H1 (cell line): ENCODE data around the gene MEF2C. TPM values are rescaled to one million over a fixed set of nuclear protein-coding genes. Genes with fewer than 3 reads are reported as not detected.

Experiments used
- CTCF ChIA-PET: fragments of 300-600 bp; sonication (Branson Sonifier 250); formaldehyde crosslinking; loops from one replicate; lab custom pipeline; 2021; ENCODE audit not compliant: partially characterized antibody; lab: Charles Lee
- POLR2A ChIA-PET: fragments of 300-600 bp; sonication (Branson Sonifier 250); formaldehyde crosslinking; loops from one replicate; lab custom pipeline; 2021; ENCODE audit warnings: inconsistent platforms; ENCODE audit not compliant: partially characterized antibody; lab: Charles Lee
- DNase-seq, 2 experiments: peaks; one replicate each; pipeline versions ENCODE4 v3.0.0 to v3.0.0-alpha.2; 2010 to 2022; ENCODE audit warnings: low spot score in 2 of 2, low read depth in 1 of 2, mixed read lengths in 1 of 2
- FAIRE-seq: peaks from 2 replicates; lab custom pipeline; 2011; peaks lifted over from hg19 to GRCh38; lab: Jason Lieb, UNC
- H2AFZ ChIP-seq: 2 replicates; pipeline ENCODE4 v1.8.1; 2012; ENCODE audit warnings: low read length, inconsistent platforms
- H2AK5ac ChIP-seq: 2 replicates; pipeline ENCODE4 v1.6.1; 2013; ENCODE audit warnings: low read depth, low read length
- H2BK120ac ChIP-seq: replicated peaks from 2 replicates; pipeline ENCODE3; 2013; ENCODE audit warnings: low read depth, low read length, inconsistent platforms
- H2BK12ac ChIP-seq: 2 replicates; pipeline ENCODE4 v1.6.1; 2013; ENCODE audit warnings: low read depth, low read length
- H2BK15ac ChIP-seq: 2 replicates; pipeline ENCODE4 v1.6.1; 2013; ENCODE audit warnings: low read length
- H2BK20ac ChIP-seq: 2 replicates; pipeline ENCODE4 v1.6.1; 2013; ENCODE audit warnings: low read length
- H2BK5ac ChIP-seq: 2 replicates; pipeline ENCODE4 v1.6.1; 2013; ENCODE audit warnings: low read depth, low read length
- H3K14ac ChIP-seq: 2 replicates; pipeline ENCODE4 v1.6.1; 2013; ENCODE audit warnings: inconsistent platforms; ENCODE audit not compliant: insufficient read length
- H3K18ac ChIP-seq: 2 replicates; pipeline ENCODE4 v1.6.1; 2013; ENCODE audit warnings: low read length; ENCODE audit errors: extremely low read depth
- H3K23ac ChIP-seq: 2 replicates; pipeline ENCODE4 v1.6.1; 2013; ENCODE audit warnings: inconsistent platforms; ENCODE audit not compliant: insufficient read length
- H3K23me2 ChIP-seq: 2 replicates; pipeline ENCODE4 v1.6.1; 2013; ENCODE audit warnings: low read depth, low read length
- H3K27ac ChIP-seq: 2 replicates; pipeline ENCODE4 v1.6.1; 2011; ENCODE audit warnings: low read depth, low read length, inconsistent platforms
- H3K27me3 ChIP-seq, 4 experiments: replicated peaks in 1 of 4; 1 replicate in 1 of 4; 2 replicates in 3 of 4; pipeline versions ENCODE4 v1.6.1 to v1.8.1; 2011 to 2013; ENCODE audit warnings: low read length in 3 of 4, mild to moderate bottlenecking in 3 of 4, inconsistent platforms in 2 of 4, mixed read lengths in 2 of 4, moderate library complexity in 1 of 4; ENCODE audit not compliant: control insufficient read depth in 3 of 4, insufficient read depth in 3 of 4; ENCODE audit errors: extremely low read depth in 1 of 4
- H3K36me3 ChIP-seq, 4 experiments: 2 replicates each; pipeline versions ENCODE4 v1.6.1 to v1.8.1; 2011 to 2013; ENCODE audit warnings: mild to moderate bottlenecking in 4 of 4, low read length in 3 of 4, moderate library complexity in 2 of 4, control low read depth in 1 of 4, inconsistent platforms in 1 of 4; ENCODE audit not compliant: insufficient read depth in 4 of 4, control insufficient read depth in 2 of 4
- H3K4ac ChIP-seq: replicated peaks from 2 replicates; pipeline ENCODE3; 2013; ENCODE audit warnings: low read length, low read depth, mixed read lengths, inconsistent platforms; ENCODE audit not compliant: insufficient read length
- H3K4me1 ChIP-seq, 4 experiments: replicated peaks in 1 of 4; 1 replicate in 1 of 4; 2 replicates in 3 of 4; pipeline versions ENCODE4 v1.6.1 to v1.8.1; 2011 to 2013; ENCODE audit warnings: low read length in 3 of 4, inconsistent platforms in 2 of 4, mixed read lengths in 1 of 4; ENCODE audit not compliant: insufficient read depth in 4 of 4, control insufficient read depth in 3 of 4
- H3K4me2 ChIP-seq, 2 experiments: 2 replicates each; pipeline versions ENCODE4 v1.6.1 to v1.8.1; 2011 to 2013; ENCODE audit warnings: low read depth in 2 of 2, low read length in 2 of 2, control low read depth in 1 of 2, inconsistent platforms in 1 of 2, mild to moderate bottlenecking in 1 of 2; ENCODE audit not compliant: insufficient read depth in 1 of 2
- H3K4me3 ChIP-seq, 4 experiments: fragments of 200-600, 300-600 bp in 1 of 4; sonication (generic), shearing (Covaris generic), sonication (Bioruptor Twin) in 1 of 4; 2 replicates each; pipeline versions ENCODE4 v1.5.1 to v1.8.1; 2011 to 2016; ENCODE audit warnings: low read length in 4 of 4, low read depth in 3 of 4, control low read depth in 2 of 4, inconsistent platforms in 2 of 4, mild to moderate bottlenecking in 2 of 4, mixed read lengths in 1 of 4, moderate library complexity in 1 of 4; ENCODE audit not compliant: insufficient read depth in 2 of 4; ENCODE audit errors: extremely low read depth in 1 of 4
- H3K56ac ChIP-seq: replicated peaks from 2 replicates; pipeline ENCODE3; 2013; ENCODE audit warnings: low read depth, mild to moderate bottlenecking, mixed read lengths, low read length, inconsistent platforms; ENCODE audit not compliant: insufficient read length
- H3K79me1 ChIP-seq: 2 replicates; pipeline ENCODE4 v1.6.1; 2013; ENCODE audit warnings: low read depth, low read length, control low read depth
- H3K79me2 ChIP-seq, 2 experiments: 2 replicates each; pipeline versions ENCODE4 v1.6.1 to v1.8.1; 2012 to 2013; ENCODE audit warnings: low read length in 2 of 2, mild to moderate bottlenecking in 2 of 2, inconsistent platforms in 1 of 2; ENCODE audit not compliant: insufficient read depth in 2 of 2, control insufficient read depth in 1 of 2
- H3K9ac ChIP-seq, 4 experiments: replicated peaks in 1 of 4; 1 replicate in 1 of 4; 2 replicates in 3 of 4; pipeline versions ENCODE4 v1.6.1 to v1.8.1; 2011 to 2013; ENCODE audit warnings: low read depth in 3 of 4, low read length in 3 of 4, control low read depth in 2 of 4, mild to moderate bottlenecking in 2 of 4, moderate library complexity in 2 of 4, inconsistent platforms in 1 of 4; ENCODE audit errors: extremely low read depth in 1 of 4
- H3K9me3 ChIP-seq, 2 experiments: 2 replicates each; pipeline versions ENCODE4 v1.6.1 to v1.8.1; 2012 to 2013; ENCODE audit warnings: mild to moderate bottlenecking in 2 of 2, moderate library complexity in 2 of 2, control low read depth in 1 of 2, inconsistent platforms in 1 of 2, low read depth in 1 of 2, low read length in 1 of 2, mixed read lengths in 1 of 2; ENCODE audit not compliant: insufficient read depth in 2 of 2
- H4K20me1 ChIP-seq, 2 experiments: replicated peaks in 1 of 2; 2 replicates each; pipeline versions ENCODE3 to v1.8.1; 2011 to 2013; ENCODE audit warnings: inconsistent platforms in 2 of 2, low read length in 2 of 2, mild to moderate bottlenecking in 1 of 2; ENCODE audit not compliant: insufficient read depth in 2 of 2, control insufficient read depth in 1 of 2
- H4K5ac ChIP-seq: 2 replicates; pipeline ENCODE4 v1.6.1; 2013; ENCODE audit warnings: low read length, low read depth, mixed read lengths, inconsistent platforms; ENCODE audit not compliant: insufficient read length
- H4K8ac ChIP-seq: 2 replicates; pipeline ENCODE4 v1.8.0; 2013; ENCODE audit warnings: mild to moderate bottlenecking, moderate library complexity, low read length, inconsistent platforms; ENCODE audit not compliant: insufficient read depth; ENCODE audit errors: extremely low read depth
- H4K91ac ChIP-seq: replicated peaks from 2 replicates; pipeline ENCODE3; 2013; ENCODE audit warnings: low read length, mixed read lengths, inconsistent platforms; ENCODE audit not compliant: insufficient read length
- EP300 ChIP-seq, 2 experiments: IDR thresholded peaks; 1 replicate in 1 of 2; 2 replicates in 1 of 2; pipeline ENCODE4 v1.6.1; 2011 to 2012; ENCODE audit warnings: low read depth in 2 of 2, low read length in 2 of 2, mild to moderate bottlenecking in 2 of 2, borderline replicate concordance in 1 of 2, inconsistent platforms in 1 of 2, moderate library complexity in 1 of 2
- EZH2 ChIP-seq: fragments of 200-600 bp; sonication (generic); IDR thresholded peaks from 2 replicates; pipeline ENCODE4 v1.7.1; 2012; ENCODE audit warnings: low read depth, mild to moderate bottlenecking, moderate library complexity, low read length, inconsistent platforms; ENCODE audit not compliant: severe bottlenecking
- HDAC6 ChIP-seq: IDR thresholded peaks from one replicate; pipeline ENCODE4 v1.7.1; 2012; ENCODE audit warnings: low read depth, mild to moderate bottlenecking, inconsistent platforms, low read length, moderate library complexity
- PHF8 ChIP-seq: fragments of 200-600 bp; sonication (generic); conservative IDR thresholded peaks from 2 replicates; pipeline ENCODE4 v1.7.1; 2012; ENCODE audit warnings: low read depth, mild to moderate bottlenecking, inconsistent platforms, low read length, moderate library complexity
- POLR2A ChIP-seq, 2 experiments: IDR thresholded peaks; 1 replicate in 1 of 2; 2 replicates in 1 of 2; pipeline ENCODE4 v1.6.1; 2011; ENCODE audit warnings: low read depth in 2 of 2, low read length in 2 of 2, mild to moderate bottlenecking in 2 of 2; ENCODE audit errors: control extremely low read depth in 1 of 2
- POU5F1 ChIP-seq: IDR thresholded peaks from 2 replicates; pipeline ENCODE4 v1.6.1; 2011; ENCODE audit warnings: low read depth, mild to moderate bottlenecking, low read length, moderate library complexity
- RNF2 ChIP-seq: fragments of 200-900, 300-1000 bp; sonication (generic); IDR thresholded peaks from 2 replicates; pipeline ENCODE4 v1.7.1; 2016; ENCODE audit warnings: borderline replicate concordance, low read depth, mild to moderate bottlenecking, antibody characterized with exemption, low read length; ENCODE audit not compliant: poor library complexity, severe bottlenecking; ENCODE audit errors: missing control alignments
- SAP30 ChIP-seq: fragments of 300-600 bp; sonication (generic); IDR thresholded peaks from 2 replicates; pipeline ENCODE4 v1.7.1; 2012; ENCODE audit warnings: low read length, moderate library complexity, mild to moderate bottlenecking, inconsistent platforms; ENCODE audit not compliant: insufficient read depth, insufficient replicate concordance
- SIRT6 ChIP-seq: IDR thresholded peaks from one replicate; pipeline ENCODE4 v1.7.1; 2012; ENCODE audit warnings: low read length, inconsistent platforms
- TAF7 ChIP-seq: optimal IDR thresholded peaks from 2 replicates; pipeline ENCODE3; 2011; ENCODE audit warnings: low read depth, mild to moderate bottlenecking, inconsistent platforms, low read length, moderate library complexity, borderline replicate concordance
- polyA plus RNA-seq, 7 experiments: library from polyadenylated mRNA; depleted of rRNA in 3 of 7; stranded (reverse) in 5 of 7; unstranded in 2 of 7; fragments of >200 nt in 5 of 7; fragments of 200-250 nt in 2 of 7; gene quantifications; 1 replicate in 5 of 7; 2 replicates in 1 of 7; 4 replicates in 1 of 7; pipeline versions ENCODE4 v1.2.1 to v1.2.3, GENCODE V29; 2011 to 2013; ENCODE audit warnings: missing spikeins in 2 of 7, mixed read lengths in 2 of 7
- total RNA-seq: library from RNA; stranded (reverse); fragmentation: NEBNext Ultra II Directional; extraction: Animal tissue kit (Norgen Biotek cat#: 25700); gene quantifications from 2 replicates; pipeline ENCODE4 v1.2.1, GENCODE V29; 2021
- TF ChIP-seq, protein P1 (sequence below): IDR thresholded peaks from 2 replicates; pipeline ENCODE4 v1.6.1; 2012; ENCODE audit warnings: low read length, inconsistent platforms

Gene MEF2C
- total and polyA plus RNA-seq, 2 of the 8 experiments (the other 6 are each of a cell fraction or from before 2014, with no cell fraction given) = 0.59 to 0.99 TPM

DNA sequence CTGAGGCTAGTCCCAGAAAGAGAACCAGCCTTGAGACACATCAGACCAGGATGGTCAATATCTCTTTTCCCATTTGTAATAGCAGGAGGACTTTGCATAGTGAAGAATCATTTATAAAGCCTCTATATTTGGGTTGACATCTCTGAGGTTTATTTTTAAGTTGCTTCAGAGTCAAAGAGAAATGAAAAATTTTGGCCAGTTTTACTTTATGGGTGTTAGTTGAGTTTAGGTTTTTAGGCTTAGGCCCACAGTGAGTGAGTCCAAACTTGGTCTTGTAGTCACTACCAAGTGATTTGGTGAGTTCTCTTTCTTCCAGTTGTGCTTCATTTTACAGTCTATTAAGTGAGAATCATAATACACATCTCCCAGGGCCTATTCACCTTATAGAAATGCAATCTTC lies 5.3 kb upstream of the MEF2C start:
- Histone ChIP-seq H2BK12ac (no peak overlapping the region), H3K9me3 (no peaks in the 10 kb centered on the region), H3K23me2 (peaks cover 15% of the 10 kb centered on the region), H3K9ac (no peak overlapping the region), H3K4me2 (no peak overlapping the region; a peak in 1 of 4 replicates), H4K20me1 (no peaks in the 10 kb centered on the region), H3K56ac (no peak overlapping the region), H3K4me1 (peaks cover 0 to 3% (median 0%) of the 10 kb centered on the region in 4 experiments; a peak in 1 of 7 replicates), H3K4ac (no peak overlapping the region), H4K8ac (no peak overlapping the region), H3K36me3 (no peaks in the 10 kb centered on the region), H2BK20ac (no peak overlapping the region), H2BK15ac (no peak overlapping the region), H3K27ac (no peak overlapping the region), H4K91ac (no peak overlapping the region), H3K27me3 (peaks cover 0 to 37% (median 13%) of the 10 kb centered on the region in 4 experiments; a peak in 6 of 7 replicates), H3K4me3 (no peak overlapping the region), H2BK120ac (no peak overlapping the region), H3K14ac (no peak overlapping the region), H2AFZ (no peak overlapping the region), H3K79me2 (no peaks in the 10 kb centered on the region), H4K5ac (no peak overlapping the region), H3K18ac (no peak overlapping the region), H3K23ac (no peak overlapping the region), H3K79me1 (no peaks in the 10 kb centered on the region), H2AK5ac (no peak overlapping the region), H2BK5ac (no peak overlapping the region)
- DNase-seq (no peak), FAIRE-seq (no peak)
- ChIA-PET CTCF (no interaction called here), POLR2A (no interaction called here)
- TF ChIP-seq RNF2 (no peak), POLR2A (IDR thresholded peaks at IDR 0.05; ENCODE audit: control extremely low read depth in 1 of 2, low read depth in 2 of 2, low read length in 2 of 2) (no peak), HDAC6 (no peak), EP300 (IDR thresholded peaks at IDR 0.05; ENCODE audit: borderline replicate concordance in 1 of 2, low read depth in 2 of 2, low read length in 2 of 2) (no peak), EZH2 (no peak), SIRT6 (no peak), PHF8 (no peak), POU5F1 (no peak), TAF7 (no peak), SAP30 (no peak)
- TF ChIP-seq, protein P1, sequence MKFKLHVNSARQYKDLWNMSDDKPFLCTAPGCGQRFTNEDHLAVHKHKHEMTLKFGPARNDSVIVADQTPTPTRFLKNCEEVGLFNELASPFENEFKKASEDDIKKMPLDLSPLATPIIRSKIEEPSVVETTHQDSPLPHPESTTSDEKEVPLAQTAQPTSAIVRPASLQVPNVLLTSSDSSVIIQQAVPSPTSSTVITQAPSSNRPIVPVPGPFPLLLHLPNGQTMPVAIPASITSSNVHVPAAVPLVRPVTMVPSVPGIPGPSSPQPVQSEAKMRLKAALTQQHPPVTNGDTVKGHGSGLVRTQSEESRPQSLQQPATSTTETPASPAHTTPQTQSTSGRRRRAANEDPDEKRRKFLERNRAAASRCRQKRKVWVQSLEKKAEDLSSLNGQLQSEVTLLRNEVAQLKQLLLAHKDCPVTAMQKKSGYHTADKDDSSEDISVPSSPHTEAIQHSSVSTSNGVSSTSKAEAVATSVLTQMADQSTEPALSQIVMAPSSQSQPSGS = no peak
